Stimulated activated CD4-positive, alpha-beta T cell treated with anti-CD3 and anti-CD28 coated beads, Interleukin-12 subunit alpha, Interleukin-12 subunit beta, amount 100 ng/mL, for 48 hours (primary cell): Measurements from ENCODE around the gene TTL.

Experiments
- DNase-seq, 3 donors: peaks; one replicate each; pipeline ENCODE4 v3.0.0-alpha.2; 2020; ENCODE audit warnings: low read depth in 2 of 3, low spot score in 1 of 3

TTL gene

DNA sequence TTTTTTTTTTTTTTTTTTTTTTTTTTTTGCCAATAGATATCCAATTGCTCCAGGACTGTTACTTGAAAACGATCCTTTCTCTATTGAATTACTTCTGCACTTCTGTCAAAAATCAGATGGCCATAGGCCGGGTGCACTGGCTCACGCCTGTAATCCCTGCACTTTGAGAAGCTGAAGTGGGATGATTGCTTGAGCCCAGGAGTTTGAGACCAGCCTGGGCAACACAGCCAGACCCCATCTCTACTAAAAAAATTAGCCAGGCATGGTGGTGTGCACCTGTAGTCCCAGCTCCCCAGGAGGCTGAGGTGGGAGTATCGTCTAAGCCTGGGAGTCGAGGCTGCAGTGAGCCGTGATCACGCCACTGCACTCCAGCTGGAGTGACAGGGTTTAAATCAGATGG lies 98.1 kb downstream of the TTL start:
- DNase-seq, result no peak

DNA sequence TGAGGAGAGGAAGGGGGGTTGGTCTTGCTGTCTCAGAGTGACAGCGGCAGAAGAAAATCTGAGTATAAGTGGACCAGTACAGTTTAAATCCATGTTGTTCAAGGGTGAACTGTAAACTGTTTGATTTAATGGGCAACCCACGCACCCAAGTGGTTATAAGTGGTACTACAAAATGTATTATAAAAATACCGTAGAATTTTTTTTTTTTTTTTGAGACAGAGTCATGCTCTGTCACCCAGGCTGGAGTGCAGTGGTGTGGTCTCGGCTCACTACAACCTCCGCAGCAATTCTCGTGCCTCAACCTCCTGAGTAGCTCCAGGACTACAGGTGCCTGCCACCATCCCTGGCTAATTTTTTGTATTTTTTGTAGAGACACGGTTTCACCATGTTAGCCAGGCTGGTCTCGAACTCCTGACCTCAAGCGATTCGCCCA lies 100.4 kb downstream of the TTL start:
- peak in 2 of 3 donors; percentile 9 to 34 for DNase-seq

DNA sequence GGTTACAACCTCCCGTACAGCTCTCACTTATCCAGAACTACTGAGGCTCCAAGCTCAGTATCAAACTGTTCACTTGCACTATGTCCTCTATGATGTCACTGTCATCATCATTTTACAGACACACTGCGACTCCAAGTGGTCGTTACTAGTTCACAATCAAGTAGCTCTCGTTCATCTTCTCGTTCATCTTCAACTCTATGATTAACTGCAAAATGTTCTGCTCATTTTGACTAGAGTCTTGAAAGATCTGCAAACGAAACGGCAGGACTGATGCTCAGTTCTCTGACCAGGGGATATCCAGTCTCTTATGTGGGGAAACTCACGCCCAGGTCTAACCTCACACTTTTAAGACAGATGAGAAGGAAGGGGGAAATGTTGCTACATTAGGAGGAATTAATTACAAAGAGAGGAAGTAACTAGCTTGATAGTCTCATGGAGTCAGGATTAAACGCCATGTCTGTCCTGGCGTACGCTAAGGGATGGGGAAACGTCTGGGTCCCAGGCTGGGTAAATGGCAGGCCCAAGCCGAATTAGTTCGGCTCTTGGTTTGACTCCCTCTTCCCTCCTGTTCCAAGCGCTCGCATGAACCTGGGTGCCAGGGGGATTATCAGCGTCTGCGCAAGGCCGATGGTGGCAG lies 101.7 kb downstream of the TTL start:
- peak in 1 of 3 donors; percentile 7 for DNase-seq

DNA sequence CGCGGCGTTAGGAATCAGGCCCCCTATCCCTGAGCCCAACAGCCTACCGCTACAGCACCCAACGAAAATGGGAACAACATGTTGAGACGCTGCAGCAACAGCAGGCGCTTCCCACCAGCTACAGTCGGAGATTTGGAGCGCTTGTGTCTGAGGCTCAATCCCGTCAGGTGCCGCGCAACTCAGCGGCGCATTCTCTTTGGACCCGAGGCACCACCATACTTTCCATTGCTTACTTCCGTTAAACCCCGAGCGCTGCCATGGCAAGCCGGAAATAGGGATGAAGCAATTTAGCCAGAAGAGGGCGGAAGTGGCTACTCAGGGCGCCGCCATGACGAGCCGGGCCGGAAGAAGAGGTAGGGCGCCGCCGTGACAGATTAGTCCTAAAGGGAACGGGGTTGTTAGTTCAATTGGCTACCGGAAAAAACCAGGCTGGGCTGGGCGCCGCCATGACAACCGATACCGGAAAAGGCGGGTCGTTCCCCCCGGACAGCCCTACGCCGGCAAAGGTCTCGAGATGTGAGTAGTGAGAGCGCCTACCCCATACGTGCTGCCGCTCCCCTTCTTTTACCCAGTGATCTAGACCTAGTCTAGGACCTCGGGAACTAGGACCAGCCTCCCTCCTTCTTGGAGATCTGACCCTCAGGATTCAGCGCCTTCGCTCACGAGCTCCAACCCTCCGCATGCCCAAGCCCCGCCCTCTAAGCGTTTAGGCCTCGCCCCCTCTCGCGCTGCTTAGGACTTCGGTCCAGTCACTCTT lies 102.4 kb downstream of the TTL start, which contains the start of gene CHCHD5:
Gene CHCHD5 (plus strand): TSS at position 476 of the 757 bp plus-strand sequence. CDS start 39 bp downstream, at position 515.
- peak; percentile 86 to 93 (median 89) for DNase-seq

DNA sequence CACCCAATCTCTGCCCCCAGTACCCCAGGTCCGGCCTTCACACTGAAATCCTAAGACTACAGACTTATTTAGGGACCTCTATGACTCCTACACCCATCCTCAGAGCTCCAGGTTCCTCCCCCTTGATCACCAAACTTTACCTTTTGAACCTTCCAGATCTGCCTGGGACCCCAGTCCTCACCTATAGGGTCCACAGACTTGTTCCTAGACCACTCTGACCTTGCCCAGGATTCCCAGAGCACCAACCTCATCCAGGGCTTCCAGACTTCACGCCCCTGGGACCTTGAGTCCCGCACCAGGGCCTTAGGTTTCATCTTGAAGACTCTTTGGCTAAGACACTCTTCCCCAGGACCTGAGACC lies 102.9 kb downstream of the TTL start:
- DNase-seq, result no peak

DNA sequence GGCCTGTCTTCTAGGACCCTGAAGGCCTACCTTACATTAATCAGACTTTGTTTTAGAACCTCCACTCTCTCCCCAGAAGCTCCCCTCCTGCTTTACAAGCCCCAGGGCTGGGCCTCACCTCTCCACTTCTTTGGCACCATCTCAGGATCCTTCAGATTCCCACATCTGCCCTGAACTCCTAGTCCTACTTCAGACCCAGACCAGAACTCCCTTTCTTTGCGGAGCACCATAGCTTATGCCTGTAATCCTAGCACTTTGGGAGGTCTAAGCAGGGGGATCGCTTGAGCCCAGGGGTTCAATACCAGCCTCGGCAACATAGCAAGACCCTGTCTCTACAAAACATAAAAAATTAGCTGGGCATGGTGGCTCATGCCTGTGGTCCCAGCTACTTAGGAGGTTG lies 103.4 kb downstream of the TTL start:
- no peak for DNase-seq

DNA sequence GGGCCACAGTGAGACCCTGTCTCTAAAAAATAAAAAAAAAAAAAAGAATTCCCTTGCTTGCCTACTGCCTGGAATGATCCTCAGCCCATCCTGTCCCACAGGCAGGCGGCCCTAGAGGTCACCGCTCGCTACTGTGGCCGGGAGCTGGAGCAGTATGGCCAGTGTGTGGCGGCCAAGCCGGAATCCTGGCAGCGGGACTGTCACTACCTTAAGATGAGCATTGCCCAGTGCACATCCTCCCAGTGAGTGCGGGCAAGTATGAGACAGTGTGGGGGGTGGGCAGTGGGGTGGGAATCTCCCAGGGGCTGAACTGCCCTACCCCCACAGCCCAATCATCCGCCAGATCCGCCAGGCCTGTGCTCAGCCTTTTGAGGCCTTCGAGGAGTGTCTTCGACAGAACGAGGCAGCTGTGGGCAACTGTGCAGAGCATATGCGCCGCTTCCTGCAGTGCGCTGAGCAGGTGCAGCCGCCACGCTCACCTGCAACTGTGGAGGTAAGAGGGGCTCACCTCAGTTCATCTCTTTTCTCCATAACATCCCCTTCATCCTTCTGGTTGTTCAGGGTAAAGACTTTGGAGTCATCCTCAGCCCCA lies 104.0 kb downstream of the TTL start:
- no peak for DNase-seq

DNA sequence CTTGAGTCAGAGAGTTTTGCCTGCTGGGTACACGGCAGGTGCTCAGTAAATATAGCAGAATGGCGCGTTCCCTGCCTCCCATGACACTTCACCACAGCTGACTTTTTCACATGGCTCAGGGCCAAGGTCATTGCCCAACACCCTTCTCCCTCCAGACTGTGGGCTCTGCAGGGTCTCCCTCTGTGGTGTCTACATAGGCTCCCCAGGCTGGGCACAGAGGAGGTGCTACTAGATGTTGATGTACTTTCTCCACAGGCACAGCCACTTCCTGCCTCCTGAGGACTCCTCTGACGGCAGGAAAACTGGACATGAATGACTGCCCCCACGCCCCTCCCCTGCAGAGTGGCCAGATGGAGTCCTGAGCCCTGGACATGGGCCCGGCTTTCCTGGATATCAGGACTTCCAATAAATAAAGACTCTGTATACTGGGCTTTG lies 106.7 kb downstream of the TTL start:
- no peak for DNase-seq
